Measurements from ENCODE around the gene UGT1A10. TPM values are rescaled to one million over a fixed set of nuclear protein-coding genes. Genes with fewer than 3 reads are reported as not detected.

The UGT1A10 gene
- total RNA-seq, 1 experiment from 2014 or later = 1.0 TPM

DNA sequence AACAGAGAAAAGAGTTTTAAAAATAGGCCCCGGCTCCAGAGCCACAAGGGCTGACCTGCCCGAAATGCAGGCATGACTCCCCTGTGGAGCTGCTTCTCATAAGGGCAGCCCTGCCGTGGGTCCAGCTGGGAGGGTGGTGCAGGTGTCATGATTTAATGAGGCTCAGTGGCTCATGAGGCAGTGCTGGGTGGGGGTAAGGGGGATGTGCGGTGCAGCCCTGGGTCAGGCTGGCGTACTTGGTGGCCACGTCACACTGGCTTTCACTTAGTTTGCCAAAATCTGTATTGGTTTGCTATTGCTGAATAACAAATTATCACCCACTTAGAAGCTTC is 184.5 kb downstream of the UGT1A10 start:
- ChIA-PET CTCF (no interaction called here), POLR2A (no interaction called here)
- no TSS peak for BruUV-seq (replicated peaks)
- Histone ChIP-seq H3K36me3 (ENCODE audit: control insufficient read depth, insufficient read depth, low read length) (no peaks in the 10 kb centered on the region), H3K27me3 (replicated peaks; ENCODE audit: control insufficient read depth, insufficient read depth, low read length) (no peaks in the 10 kb centered on the region), H3K4me3 (ENCODE audit: low read depth, low read length) (no peak overlapping the region), H3K4me1 (no peaks in the 10 kb centered on the region), H3K9me3 (no peaks in the 10 kb centered on the region)
- Mint-ChIP-seq H3K4me1 (ENCODE audit: low read depth, unreplicated experiment) (no peaks in the 10 kb centered on the region), H3K27ac (ENCODE audit: unreplicated experiment) (no peak overlapping the region), H3K4me3 (ENCODE audit: unreplicated experiment) (no peak overlapping the region), H3K27me3 (ENCODE audit: insufficient read depth, unreplicated experiment) (no peaks in the 10 kb centered on the region), H3K9me3 (ENCODE audit: unreplicated experiment) (no peaks in the 10 kb centered on the region), H3K36me3 (ENCODE audit: insufficient read depth, unreplicated experiment) (no peaks in the 10 kb centered on the region)
- intact Hi-C loops (cut with micrococcal nuclease; ENCODE audit: unreplicated experiment) = no loop called here
- no peak for DNase-seq
- TF ChIP-seq, protein P1, sequence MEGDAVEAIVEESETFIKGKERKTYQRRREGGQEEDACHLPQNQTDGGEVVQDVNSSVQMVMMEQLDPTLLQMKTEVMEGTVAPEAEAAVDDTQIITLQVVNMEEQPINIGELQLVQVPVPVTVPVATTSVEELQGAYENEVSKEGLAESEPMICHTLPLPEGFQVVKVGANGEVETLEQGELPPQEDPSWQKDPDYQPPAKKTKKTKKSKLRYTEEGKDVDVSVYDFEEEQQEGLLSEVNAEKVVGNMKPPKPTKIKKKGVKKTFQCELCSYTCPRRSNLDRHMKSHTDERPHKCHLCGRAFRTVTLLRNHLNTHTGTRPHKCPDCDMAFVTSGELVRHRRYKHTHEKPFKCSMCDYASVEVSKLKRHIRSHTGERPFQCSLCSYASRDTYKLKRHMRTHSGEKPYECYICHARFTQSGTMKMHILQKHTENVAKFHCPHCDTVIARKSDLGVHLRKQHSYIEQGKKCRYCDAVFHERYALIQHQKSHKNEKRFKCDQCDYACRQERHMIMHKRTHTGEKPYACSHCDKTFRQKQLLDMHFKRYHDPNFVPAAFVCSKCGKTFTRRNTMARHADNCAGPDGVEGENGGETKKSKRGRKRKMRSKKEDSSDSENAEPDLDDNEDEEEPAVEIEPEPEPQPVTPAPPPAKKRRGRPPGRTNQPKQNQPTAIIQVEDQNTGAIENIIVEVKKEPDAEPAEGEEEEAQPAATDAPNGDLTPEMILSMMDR (IDR thresholded peaks at IDR 0.05; ENCODE audit: insufficient read depth in 1 of 2, low read depth in 1 of 2, low read length in 1 of 2, severe bottlenecking in 1 of 2, unreplicated experiment in 1 of 2) = no peak

DNA sequence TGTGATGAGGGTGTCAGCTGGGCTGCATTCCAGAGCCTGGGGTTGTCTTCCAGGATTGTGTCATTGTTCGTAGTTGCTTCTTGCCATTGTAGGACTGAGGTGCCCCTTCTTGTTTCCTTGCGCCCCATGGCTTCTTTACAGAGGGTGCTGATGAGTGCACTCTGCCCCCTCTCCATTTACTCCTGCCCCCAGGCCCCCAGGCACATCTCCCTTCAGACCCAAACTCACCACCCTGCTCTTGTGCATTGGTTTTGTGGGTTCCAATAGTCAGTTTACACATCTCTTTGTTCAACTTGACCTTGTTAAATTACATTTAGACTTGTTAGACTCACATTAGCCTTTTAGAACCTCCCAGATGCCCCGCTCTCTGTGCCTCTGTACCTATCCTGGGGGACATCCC is 184.9 kb downstream of the UGT1A10 start:
- Mint-ChIP-seq H3K27ac (ENCODE audit: unreplicated experiment) (no peak overlapping the region), H3K9me3 (ENCODE audit: unreplicated experiment) (no peaks in the 10 kb centered on the region), H3K4me1 (ENCODE audit: low read depth, unreplicated experiment) (no peaks in the 10 kb centered on the region), H3K36me3 (ENCODE audit: insufficient read depth, unreplicated experiment) (no peaks in the 10 kb centered on the region), H3K4me3 (ENCODE audit: unreplicated experiment) (no peak overlapping the region), H3K27me3 (ENCODE audit: insufficient read depth, unreplicated experiment) (no peaks in the 10 kb centered on the region)
- H3K27me3 ChIP-seq (replicated peaks; ENCODE audit: control insufficient read depth, insufficient read depth, low read length) = no peaks in the 10 kb centered on the region
- no peak for DNase-seq
- CTCF ChIA-PET = no interaction called here
- POLR2A ChIA-PET = no interaction called here
- no TSS peak for BruUV-seq (replicated peaks)
- TF ChIP-seq, protein P1 (IDR thresholded peaks at IDR 0.05; ENCODE audit: insufficient read depth in 1 of 2, low read depth in 1 of 2, low read length in 1 of 2, severe bottlenecking in 1 of 2, unreplicated experiment in 1 of 2) = no peak
- intact Hi-C loops (cut with micrococcal nuclease; ENCODE audit: unreplicated experiment) = no loop called here
- H3K9me3 ChIP-seq = no peaks in the 10 kb centered on the region
- H3K36me3 ChIP-seq (ENCODE audit: control insufficient read depth, insufficient read depth, low read length) = no peaks in the 10 kb centered on the region
- H3K4me3 ChIP-seq (ENCODE audit: low read depth, low read length) = no peak overlapping the region
- no peaks in the 10 kb centered on the region for H3K4me1 ChIP-seq

DNA sequence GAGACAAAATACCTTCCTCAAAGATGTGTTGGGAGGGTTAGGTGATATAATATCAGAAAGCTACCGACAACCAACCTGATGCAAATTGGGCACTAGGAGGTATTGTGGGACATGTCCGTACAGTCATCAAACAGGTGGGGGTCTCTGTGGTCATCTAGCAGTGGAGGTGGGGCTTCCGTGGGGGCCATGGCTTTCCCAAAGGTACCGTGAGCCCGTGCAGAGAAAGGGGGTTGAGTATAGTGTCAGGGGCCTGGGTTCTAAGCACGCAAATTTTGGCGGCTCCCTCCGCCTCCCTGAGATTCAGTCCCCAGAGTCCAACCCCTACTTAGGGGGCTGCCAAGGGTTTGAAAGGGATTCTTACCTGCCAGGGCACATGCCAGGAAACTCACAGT is 185.5 kb downstream of the UGT1A10 start:
- H3K36me3 ChIP-seq (ENCODE audit: control insufficient read depth, insufficient read depth, low read length) = no peaks in the 10 kb centered on the region
- Mint-ChIP-seq H3K9me3 (ENCODE audit: unreplicated experiment) (no peaks in the 10 kb centered on the region), H3K27me3 (ENCODE audit: insufficient read depth, unreplicated experiment) (no peaks in the 10 kb centered on the region), H3K4me3 (ENCODE audit: unreplicated experiment) (no peak overlapping the region), H3K4me1 (ENCODE audit: low read depth, unreplicated experiment) (no peaks in the 10 kb centered on the region), H3K27ac (ENCODE audit: unreplicated experiment) (no peak overlapping the region), H3K36me3 (ENCODE audit: insufficient read depth, unreplicated experiment) (no peaks in the 10 kb centered on the region)
- no peak overlapping the region for H3K4me3 ChIP-seq (ENCODE audit: low read depth, low read length)
- ChIA-PET POLR2A (no interaction called here), CTCF (no interaction called here)
- H3K27me3 ChIP-seq (replicated peaks; ENCODE audit: control insufficient read depth, insufficient read depth, low read length) = no peaks in the 10 kb centered on the region
- H3K4me1 ChIP-seq = no peaks in the 10 kb centered on the region
- DNase-seq = no peak
- BruUV-seq (replicated peaks) = no TSS peak
- no peaks in the 10 kb centered on the region for H3K9me3 ChIP-seq
- TF ChIP-seq, protein P1 (IDR thresholded peaks at IDR 0.05; ENCODE audit: insufficient read depth in 1 of 2, low read depth in 1 of 2, low read length in 1 of 2, severe bottlenecking in 1 of 2, unreplicated experiment in 1 of 2) = no peak
- intact Hi-C loops (cut with micrococcal nuclease; ENCODE audit: unreplicated experiment) = no loop called here
